Hair follicular keratinocyte (primary cell): Measurements from ENCODE around the gene KLHL11. TPM values are rescaled to one million over a fixed set of nuclear protein-coding genes. Genes with fewer than 3 reads are reported as not detected.

ENCODE experiments used
- total RNA-seq: library from RNA; depleted of rRNA; stranded (reverse); fragments of >200 nt; gene quantifications from 2 replicates; pipeline ENCODE4 v1.2.3, GENCODE V29; 2015

The KLHL11 gene
- 13.3 and 15.9 TPM in 2 replicates for total RNA-seq

GRCh38 chr17:41864836-41865595 is at the start of gene KLHL11:
Gene KLHL11 (minus strand): TSS chr17:41865423. CDS start chr17:41865370, 53 bp downstream.

GRCh38 chr17:41837761-41838538 is 27.3 kb downstream of the KLHL11 start, which contains the start of gene KLHL10:
Gene KLHL10 (plus strand): TSS chr17:41837825. CDS start chr17:41837933, 108 bp downstream.

GRCh38 chr17:41835800-41836549 is 29.2 kb downstream of the KLHL11 start, which contains the start of gene NT5C3B:
Gene NT5C3B (minus strand): TSS chr17:41836232. CDS start chr17:41836193, 39 bp downstream.

GRCh38 chr17:41812381-41813151 is 52.7 kb downstream of the KLHL11 start, which contains the start of gene FKBP10:
Gene FKBP10 (plus strand): TSS chr17:41813004. CDS start chr17:41813035, 31 bp downstream.

GRCh38 chr17:41811549-41812380 is 53.5 kb downstream of the KLHL11 start, which contains the start of gene P3H4:
Gene P3H4 (minus strand): TSS chr17:41811949. CDS start chr17:41811915, 34 bp downstream.

Other genes with a start within 250 kb of the KLHL11 start
- gene KRT17, start 240.8 kb downstream of the KLHL11 start, total RNA-seq = 10,873 and 11,761 TPM in 2 replicates
- gene EIF1, start 176.5 kb downstream of the KLHL11 start, total RNA-seq = 117 and 140 TPM in 2 replicates
- gene GAST, start 153.1 kb downstream of the KLHL11 start, total RNA-seq = not detected in 2 replicates
- gene HAP1, start 130.8 kb downstream of the KLHL11 start, total RNA-seq = 1.3 and 1.4 TPM in 2 replicates
- 457 and 666 TPM in 2 replicates for gene JUP, start 78.7 kb downstream of the KLHL11 start, total RNA-seq
- 13.5 and 14.7 TPM in 2 replicates for gene P3H4, start 53.5 kb downstream of the KLHL11 start, total RNA-seq
- gene FKBP10, start 52.4 kb downstream of the KLHL11 start, total RNA-seq = 12.1 and 21.3 TPM in 2 replicates
- gene NT5C3B, start 29.2 kb downstream of the KLHL11 start, total RNA-seq = 35.8 and 49.7 TPM in 2 replicates
- 1.0 TPM in 1 of 2 replicates, not detected in the other for gene KLHL10, start 27.6 kb downstream of the KLHL11 start, total RNA-seq
- gene ACLY, start 53.5 kb upstream of the KLHL11 start, total RNA-seq = 279 and 333 TPM in 2 replicates
- gene ODAD4, start 65.2 kb upstream of the KLHL11 start, total RNA-seq = 0.39 and 1.6 TPM in 2 replicates
- 27.3 and 38.2 TPM in 2 replicates for gene CNP, start 101.4 kb upstream of the KLHL11 start, total RNA-seq
- 47.7 and 63.7 TPM in 2 replicates for gene DNAJC7, start 152.0 kb upstream of the KLHL11 start, total RNA-seq
- 34.1 and 34.4 TPM in 2 replicates for gene NKIRAS2, start 154.7 kb upstream of the KLHL11 start, total RNA-seq
- gene C17orf113, start 185.2 kb upstream of the KLHL11 start, total RNA-seq = 0.16 and 0.38 TPM in 2 replicates
- 0.08 TPM in 1 of 2 replicates, not detected in the other for gene ZNF385C, start 233.1 kb upstream of the KLHL11 start, total RNA-seq
- gene DHX58, start 247.3 kb upstream of the KLHL11 start, total RNA-seq = 4.9 and 11.5 TPM in 2 replicates